Mucosa of descending colon (tissue), 3 donors: ENCODE results near the gene UBAP1L. TPM values are rescaled to one million over a fixed set of nuclear protein-coding genes. Genes with fewer than 3 reads are reported as not detected.

ENCODE experiments used
- ATAC-seq: fragments of 200-7000 bp; cut with Tn5 transposase; one replicate; pipeline ENCODE4 v1.9.1; 2020; ENCODE audit warnings: mild to moderate bottlenecking, moderate library complexity
- DNase-seq, 3 donors: peaks; one replicate each; pipeline ENCODE4 v3.0.0-alpha.2; 2020
- H3K36me3 ChIP-seq: fragments of 200-600 bp; one replicate; pipeline ENCODE4 v1.8.0; 2021; ENCODE audit warnings: low read depth, mild to moderate bottlenecking
- H3K4me1 ChIP-seq: fragments of 200-600 bp; one replicate; pipeline ENCODE4 v1.8.0; 2021; ENCODE audit warnings: low read depth, mild to moderate bottlenecking
- H3K4me3 ChIP-seq: fragments of 200-600 bp; one replicate; pipeline ENCODE4 v1.8.0; 2021; ENCODE audit warnings: mild to moderate bottlenecking
- H3K9me3 ChIP-seq: fragments of 200-600 bp; one replicate; pipeline ENCODE4 v1.8.0; 2021; ENCODE audit warnings: mild to moderate bottlenecking
- intact Hi-C, 2 donors: fragments of 100-400 bp; cut with DNase I in 1 of 2; cut with micrococcal nuclease in 1 of 2; formaldehyde crosslinking; loops; one replicate each; pipeline versions ENCODE4 v1.11.0 to v1.11.1; 2022; cut with DNase I, micrococcal nuclease
- long read RNA-seq, 2 donors: library from polyadenylated mRNA; unstranded; transcript quantifications; one replicate each; pipeline ENCODE4 v2.0.0, GENCODE V29; 2019 to 2021
- total RNA-seq, 3 donors: library from RNA; stranded (reverse); fragmentation: NEBNext Ultra II Directional in 2 of 3; extraction: Animal tissue kit (Norgen Biotek cat#: 25700) in 2 of 3; gene quantifications; one replicate each; pipeline versions ENCODE4 v1.2.1 to v1.2.4, GENCODE V29; 2021 to 2023
- TF ChIP-seq, protein P1 (sequence below): fragments of 200-600 bp; IDR thresholded peaks from one replicate; pipeline ENCODE4 v1.8.0; 2022; ENCODE audit warnings: antibody characterized with exemption, mild to moderate bottlenecking
- donor health status: DM: no; HTN: no; CAD: no; lungs with moderate emphysema.
- donor health status: DM: no; HTN: no; CAD: no.
- donor health status: DM: no; HTN: yes; CAD: no.

UBAP1L gene
- total RNA-seq: 1 to 10 TPM; 2.0 to 6.9 (median 3.9) TPM
- long read RNA-seq, donor 1, partial matches to known transcripts: 0 of 1 reads
- long read RNA-seq, donor 1, other reads (novel, unspliced or antisense): 1 of 1 reads
- long read RNA-seq, donor 2: 0 reads

DNA sequence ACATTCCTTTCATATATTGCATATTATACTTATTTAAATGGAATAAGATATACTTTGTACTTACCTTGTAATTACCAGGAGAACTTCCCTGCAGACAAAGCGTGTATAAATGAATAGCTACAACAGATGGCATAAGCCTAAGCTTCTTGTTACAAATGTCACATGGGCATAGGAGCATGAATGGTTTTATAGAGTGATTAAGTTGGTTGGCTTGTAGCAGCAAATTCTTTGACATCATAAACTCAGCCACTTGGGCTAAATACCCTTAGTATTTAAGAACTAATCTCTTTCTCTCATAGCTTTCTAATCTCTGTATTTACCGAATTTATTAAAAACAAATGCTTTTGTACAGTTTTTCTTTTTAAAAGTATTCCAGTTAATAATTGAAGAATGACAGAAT is at the start of gene UBAP1L:
Gene UBAP1L (minus strand): TSS at position 115 of the 400 bp plus-strand sequence. CDS start 8,985 bp downstream, outside the sequence.
- Histone ChIP-seq H3K36me3 (peaks cover 5% of the 10 kb centered on the region), H3K4me3 (no peak within 1 kb of the TSS), H3K9me3 (no peaks in the 10 kb centered on the region), H3K4me1 (no peaks in the 10 kb centered on the region)
- no peak for DNase-seq
- intact Hi-C loops: no loop called here
- no peak for ATAC-seq
- TF ChIP-seq, protein P1, sequence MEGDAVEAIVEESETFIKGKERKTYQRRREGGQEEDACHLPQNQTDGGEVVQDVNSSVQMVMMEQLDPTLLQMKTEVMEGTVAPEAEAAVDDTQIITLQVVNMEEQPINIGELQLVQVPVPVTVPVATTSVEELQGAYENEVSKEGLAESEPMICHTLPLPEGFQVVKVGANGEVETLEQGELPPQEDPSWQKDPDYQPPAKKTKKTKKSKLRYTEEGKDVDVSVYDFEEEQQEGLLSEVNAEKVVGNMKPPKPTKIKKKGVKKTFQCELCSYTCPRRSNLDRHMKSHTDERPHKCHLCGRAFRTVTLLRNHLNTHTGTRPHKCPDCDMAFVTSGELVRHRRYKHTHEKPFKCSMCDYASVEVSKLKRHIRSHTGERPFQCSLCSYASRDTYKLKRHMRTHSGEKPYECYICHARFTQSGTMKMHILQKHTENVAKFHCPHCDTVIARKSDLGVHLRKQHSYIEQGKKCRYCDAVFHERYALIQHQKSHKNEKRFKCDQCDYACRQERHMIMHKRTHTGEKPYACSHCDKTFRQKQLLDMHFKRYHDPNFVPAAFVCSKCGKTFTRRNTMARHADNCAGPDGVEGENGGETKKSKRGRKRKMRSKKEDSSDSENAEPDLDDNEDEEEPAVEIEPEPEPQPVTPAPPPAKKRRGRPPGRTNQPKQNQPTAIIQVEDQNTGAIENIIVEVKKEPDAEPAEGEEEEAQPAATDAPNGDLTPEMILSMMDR: no peak

DNA sequence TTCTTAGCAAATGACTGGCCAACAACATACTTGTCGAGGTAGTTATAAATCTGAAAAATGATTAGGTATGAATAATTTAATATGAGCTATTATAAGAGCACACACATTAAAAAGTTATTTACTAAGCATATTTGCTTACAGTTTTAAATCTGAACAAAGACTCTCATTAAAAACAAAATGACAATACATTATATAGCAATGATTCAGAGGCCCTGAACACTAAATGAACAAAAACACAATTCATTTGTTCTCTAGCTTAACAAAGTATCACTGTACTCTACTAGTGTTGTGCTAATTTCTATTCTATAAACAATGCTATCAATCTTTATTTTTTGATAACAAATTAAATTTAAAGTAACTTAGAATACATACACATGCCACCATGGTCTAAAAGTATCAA is 49.1 kb upstream of the UBAP1L start:
- intact Hi-C loops: no loop called here
- Histone ChIP-seq H3K4me1 (no peaks in the 10 kb centered on the region), H3K4me3 (no peak overlapping the region), H3K36me3 (peaks cover 7% of the 10 kb centered on the region), H3K9me3 (no peaks in the 10 kb centered on the region)
- ATAC-seq (no peak), DNase-seq (no peak)
- TF ChIP-seq, protein P1: no peak

DNA sequence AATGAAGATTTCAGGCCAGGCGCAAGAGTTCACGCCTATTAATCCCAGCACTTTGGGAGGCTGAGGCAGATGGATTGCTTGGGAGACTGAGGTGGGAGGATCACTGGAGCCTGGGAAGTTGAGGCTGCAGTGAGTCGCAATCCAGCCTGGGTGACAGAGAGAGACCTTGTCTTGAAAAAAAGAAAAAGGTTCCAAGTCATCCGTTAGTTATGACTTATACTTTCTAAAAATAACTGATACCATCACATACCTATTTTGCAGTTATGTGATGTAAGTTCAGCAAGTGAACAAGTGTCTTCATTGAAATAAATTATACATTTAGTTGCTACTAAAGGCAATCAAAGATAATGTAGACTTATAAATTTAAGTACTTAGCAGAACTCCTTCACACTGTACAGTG is 48.0 kb upstream of the UBAP1L start:
- Histone ChIP-seq H3K9me3 (no peaks in the 10 kb centered on the region), H3K4me3 (no peak overlapping the region), H3K36me3 (peaks cover 7% of the 10 kb centered on the region), H3K4me1 (no peaks in the 10 kb centered on the region)
- ATAC-seq (no peak), DNase-seq (no peak)
- TF ChIP-seq, protein P1: no peak
- intact Hi-C loops: no loop called here

DNA sequence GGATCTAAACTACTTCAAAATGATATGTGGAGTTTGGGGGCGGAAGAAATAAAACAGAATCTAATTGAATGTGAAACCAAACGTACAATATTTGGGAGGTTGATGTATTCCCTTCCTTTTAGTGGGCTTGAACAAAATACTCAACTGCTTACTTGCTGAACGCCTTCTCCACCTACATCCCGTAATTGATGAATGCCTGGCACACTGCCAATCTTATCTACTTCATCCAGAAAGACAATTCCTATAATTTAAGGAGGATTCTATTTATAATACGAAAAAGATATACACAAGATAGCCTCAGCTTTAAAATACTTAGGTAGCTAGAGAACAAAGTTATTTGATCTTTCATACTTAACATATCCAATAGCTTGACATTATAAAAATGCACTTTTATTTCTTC is 41.7 kb upstream of the UBAP1L start:
- intact Hi-C loops: no loop called here
- ATAC-seq (no peak), DNase-seq (no peak)
- Histone ChIP-seq H3K9me3 (no peaks in the 10 kb centered on the region), H3K4me3 (no peak overlapping the region), H3K4me1 (no peaks in the 10 kb centered on the region), H3K36me3 (peaks cover 10% of the 10 kb centered on the region)
- TF ChIP-seq, protein P1: no peak

DNA sequence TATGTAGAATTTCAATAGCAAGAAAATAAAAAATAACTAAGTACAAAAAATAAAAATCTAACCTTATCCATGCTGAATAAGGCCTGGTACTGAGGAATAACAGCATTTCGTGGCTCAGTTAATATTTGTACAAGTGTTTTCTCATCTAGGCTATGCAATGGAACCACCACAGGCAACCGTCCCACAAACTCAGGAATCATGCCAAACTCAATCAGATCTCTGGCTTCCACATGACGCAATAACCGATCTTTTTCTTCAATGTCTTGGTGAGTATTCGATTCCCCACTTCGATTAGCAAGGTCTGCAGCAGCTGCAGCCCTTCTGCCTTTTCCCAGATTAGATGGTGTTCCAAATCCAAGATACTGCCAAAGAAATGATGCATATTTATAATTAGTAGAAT is 39.7 kb upstream of the UBAP1L start:
- intact Hi-C loops: no loop called here
- H3K4me1 ChIP-seq: no peaks in the 10 kb centered on the region
- DNase-seq (no peak), ATAC-seq (no peak)
- TF ChIP-seq, protein P1: no peak
- peaks cover 10% of the 10 kb centered on the region for H3K36me3 ChIP-seq
- H3K4me3 ChIP-seq: no peak overlapping the region
- no peaks in the 10 kb centered on the region for H3K9me3 ChIP-seq

DNA sequence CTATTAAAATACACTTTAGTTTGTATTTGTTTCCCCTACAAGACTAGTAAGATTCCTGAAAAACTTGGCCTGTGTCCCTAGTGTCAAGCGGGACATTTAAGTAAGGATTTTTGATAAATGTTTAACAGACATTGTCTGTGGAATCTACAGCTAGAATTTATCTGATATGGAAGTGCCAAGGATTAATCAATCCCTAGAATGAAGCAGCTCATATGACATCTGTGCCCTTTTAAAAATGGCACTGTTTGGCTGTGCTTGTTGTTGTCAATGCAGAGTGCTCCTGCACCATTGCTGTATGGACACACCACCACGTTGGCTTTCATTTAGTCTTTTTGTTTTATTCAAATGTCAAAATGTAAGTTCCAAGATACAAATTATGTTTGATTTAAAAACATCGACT is 32.9 kb upstream of the UBAP1L start:
- Histone ChIP-seq H3K4me1 (no peaks in the 10 kb centered on the region), H3K36me3 (no peaks in the 10 kb centered on the region), H3K4me3 (no peak overlapping the region), H3K9me3 (no peaks in the 10 kb centered on the region)
- TF ChIP-seq, protein P1: no peak
- intact Hi-C loops: no loop called here
- DNase-seq (no peak), ATAC-seq (no peak)
